Thyroid gland (tissue), 4 donors: ENCODE data around the gene PLXNA4. TPM values are rescaled to one million over a fixed set of nuclear protein-coding genes. Genes with fewer than 3 reads are reported as not detected.

Source experiments
- DNase-seq, 2 donors: peaks; one replicate each; pipeline ENCODE4 v3.0.0-alpha.2; 2019
- H3K27ac ChIP-seq, 3 donors: fragments of 200-600 bp; sonication (generic); 1 replicate in 2 of 3; 2 replicates in 1 of 3; pipeline ENCODE4 v1.5.1; 2016 to 2019; ENCODE audit warnings: mild to moderate bottlenecking in 1 of 3, moderate library complexity in 1 of 3
- H3K27me3 ChIP-seq: fragments of 200-600 bp; sonication (generic); one replicate; pipeline ENCODE4 v1.5.1; 2019
- H3K36me3 ChIP-seq, 2 donors: fragments of 200-600 bp; sonication (generic); one replicate each; pipeline ENCODE4 v1.5.1; 2016 to 2019
- H3K4me1 ChIP-seq, 2 donors: fragments of 200-600 bp; sonication (generic); one replicate each; pipeline ENCODE4 v1.5.1; 2017 to 2019
- H3K4me3 ChIP-seq, 3 donors: fragments of 200-600 bp; sonication (generic); replicated peaks in 1 of 3; 1 replicate in 2 of 3; 2 replicates in 1 of 3; pipeline ENCODE4 v1.5.1; 2016; ENCODE audit warnings: mild to moderate bottlenecking in 1 of 3
- H3K9me3 ChIP-seq: fragments of 200-600 bp; sonication (generic); one replicate; pipeline ENCODE4 v1.5.1; 2017
- CTCF ChIP-seq, 6 experiments: fragments of 200-600 bp in 3 of 6; fragments of 450-650 bp in 3 of 6; sonication (generic) in 3 of 6; IDR thresholded peaks; one replicate each; pipeline ENCODE4 v1.5.1; 2016 to 2019; ENCODE audit warnings: antibody characterized with exemption in 6 of 6, mild to moderate bottlenecking in 2 of 6, inconsistent platforms in 1 of 6, moderate library complexity in 1 of 6
- POLR2A ChIP-seq, 2 donors: fragments of 450-650 bp; IDR thresholded peaks; one replicate each; pipeline ENCODE4 v1.6.1; 2017; ENCODE audit warnings: antibody characterized with exemption in 2 of 2, mild to moderate bottlenecking in 2 of 2, moderate library complexity in 1 of 2
- WGBS, 2 donors: methylation state at CpG; one replicate each; pipeline ENCODE4 v1.1.5; 2017; 5-methylcytosine and 5-hydroxymethylcytosine counted together
- intact Hi-C: fragments of 100-400 bp; cut with DNase I; formaldehyde crosslinking; loops from one replicate; pipeline ENCODE4 v1.15.1; 2023
- total RNA-seq, 4 donors: library from RNA; depleted of rRNA; stranded (reverse); fragments of >200 nt; gene quantifications; one replicate each; pipeline ENCODE4 v1.2.3, GENCODE V29; 2016

Gene PLXNA4
- total RNA-seq, 4 donors from 2014 or later, result 1.3 to 8.3 (median 2.4) TPM

- no peaks in the 10 kb centered on the region for H3K9me3 ChIP-seq
- H3K27me3 ChIP-seq, result no peaks in the 10 kb centered on the region
- intact Hi-C loops, result no loop called here
- no peaks in the 10 kb centered on the region for H3K36me3 ChIP-seq
- no peak for DNase-seq
- H3K27ac ChIP-seq, result no peak overlapping the region
- no peak overlapping the region for H3K4me3 ChIP-seq
- TF ChIP-seq POLR2A (IDR thresholded peaks at IDR 0.05) (no peak), CTCF (IDR thresholded peaks at IDR 0.05) (no peak)
- WGBS, 2 donors, result 88 to 90% methylated on average over 7 of the region's 7 CpGs
- H3K4me1 ChIP-seq, result no peaks in the 10 kb centered on the region
Measured at GRCh38 chr7:132526111-132526740, 50.0 kb downstream of the PLXNA4 start.

- no peaks in the 10 kb centered on the region for H3K27me3 ChIP-seq
- no peaks in the 10 kb centered on the region for H3K36me3 ChIP-seq
- intact Hi-C loops, result no loop called here
- no peak for DNase-seq
- H3K4me3 ChIP-seq, result no peak overlapping the region
- H3K27ac ChIP-seq, result no peak overlapping the region
- no peaks in the 10 kb centered on the region for H3K4me1 ChIP-seq
- no peaks in the 10 kb centered on the region for H3K9me3 ChIP-seq
- WGBS, 2 donors, result 83 to 85% methylated on average over 5 of the region's 5 CpGs
- TF ChIP-seq CTCF (IDR thresholded peaks at IDR 0.05), result no peak
- TF ChIP-seq POLR2A (IDR thresholded peaks at IDR 0.05), result no peak
Measured at GRCh38 chr7:132521423-132521822, 54.8 kb downstream of the PLXNA4 start.

GRCh38 chr7:132520591-132521280 is 55.5 kb downstream of the PLXNA4 start:
- no peaks in the 10 kb centered on the region for H3K27me3 ChIP-seq
- no peaks in the 10 kb centered on the region for H3K36me3 ChIP-seq
- intact Hi-C loops, result no loop called here
- 82 to 88% methylated on average over 9 of the region's 9 CpGs for WGBS, 2 donors
- H3K4me1 ChIP-seq, result no peaks in the 10 kb centered on the region
- no peak overlapping the region for H3K4me3 ChIP-seq
- no peak for TF ChIP-seq CTCF (IDR thresholded peaks at IDR 0.05)
- no peak for TF ChIP-seq POLR2A (IDR thresholded peaks at IDR 0.05)
- DNase-seq, result no peak
- H3K9me3 ChIP-seq, result no peaks in the 10 kb centered on the region
- H3K27ac ChIP-seq, result no peak overlapping the region

DNA sequence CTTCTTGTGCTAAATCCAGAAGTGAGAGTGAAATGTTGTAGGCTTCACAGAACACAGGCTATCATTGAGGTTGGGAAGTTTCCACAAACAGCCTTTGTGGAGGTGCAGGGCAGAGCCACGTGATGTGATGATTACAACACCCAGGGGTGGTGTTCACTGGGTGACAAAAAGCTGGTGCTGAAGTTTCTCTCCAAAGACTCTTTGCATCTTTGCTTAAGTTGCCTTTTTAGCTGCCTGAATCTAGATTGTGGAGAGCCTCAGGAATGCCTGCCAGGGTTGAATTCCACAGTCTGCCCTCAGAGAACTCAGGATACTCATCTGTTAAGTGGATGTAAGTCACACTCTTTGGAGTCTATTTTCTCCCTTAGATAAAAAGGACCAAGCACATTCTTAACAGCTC is 56.3 kb downstream of the PLXNA4 start:
- DNase-seq, result peak in 1 of 2 donors; percentile 29
- 50 to 55% methylated on average over 1 of the region's 1 CpG for WGBS, 2 donors
- H3K4me3 ChIP-seq, result no peak overlapping the region
- H3K27me3 ChIP-seq, result no peaks in the 10 kb centered on the region
- TF ChIP-seq POLR2A (IDR thresholded peaks at IDR 0.05), result no peak
- no peak for TF ChIP-seq CTCF (IDR thresholded peaks at IDR 0.05)
- H3K9me3 ChIP-seq, result no peaks in the 10 kb centered on the region
- H3K4me1 ChIP-seq, result no peaks in the 10 kb centered on the region
- H3K27ac ChIP-seq, result no peak overlapping the region
- no peaks in the 10 kb centered on the region for H3K36me3 ChIP-seq
- intact Hi-C loops, result no loop called here

DNA sequence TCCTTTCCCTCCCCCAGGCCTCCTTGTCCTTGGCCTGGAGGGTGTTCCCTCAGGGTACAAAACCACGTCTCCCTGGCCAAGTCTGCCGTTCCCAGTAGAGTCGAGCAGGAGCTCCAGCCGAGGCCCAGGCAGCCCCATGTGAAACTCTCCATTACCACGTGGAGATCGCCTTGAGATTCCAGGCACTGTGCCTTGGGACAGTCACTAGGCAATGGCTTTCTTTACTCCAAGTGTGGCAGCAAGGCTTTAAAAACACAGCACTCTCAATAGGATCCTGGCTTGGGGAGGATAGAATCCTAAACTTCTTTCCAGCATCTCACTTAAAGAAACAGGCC is 57.5 kb downstream of the PLXNA4 start:
- Histone ChIP-seq H3K9me3 (no peaks in the 10 kb centered on the region), H3K4me3 (no peak overlapping the region), H3K4me1 (no peaks in the 10 kb centered on the region), H3K27me3 (no peaks in the 10 kb centered on the region), H3K27ac (no peak overlapping the region), H3K36me3 (no peaks in the 10 kb centered on the region)
- WGBS, 2 donors, result 74 to 77% methylated on average over 6 of the region's 6 CpGs
- intact Hi-C loops, result no loop called here
- no peak for TF ChIP-seq CTCF (IDR thresholded peaks at IDR 0.05)
- no peak for TF ChIP-seq POLR2A (IDR thresholded peaks at IDR 0.05)
- DNase-seq, result no peak
